K562 (cell line): ENCODE results near the gene ZNF865. TPM values are rescaled to one million over a fixed set of nuclear protein-coding genes. Genes with fewer than 3 reads are reported as not detected.

Experiments
- ARID3B ChIP-seq: fragments of 250-450 bp; sonication (Bioruptor Pico); IDR thresholded peaks from 2 replicates; pipeline ENCODE4 v1.4.0; 2020; ENCODE audit warnings: borderline replicate concordance
- CLOCK ChIP-seq: fragments of 250-450 bp; sonication (Bioruptor Pico); IDR thresholded peaks from 2 replicates; pipeline ENCODE4 v1.4.0; 2020; ENCODE audit warnings: mild to moderate bottlenecking, moderate library complexity, borderline replicate concordance
- CREB3L1 ChIP-seq: fragments of 450-650 bp; IDR thresholded peaks from 2 replicates; pipeline ENCODE4 v1.6.1; 2014; ENCODE audit warnings: low read depth, mild to moderate bottlenecking, moderate library complexity, borderline replicate concordance
- EP400 ChIP-seq: fragments of 450-650 bp; IDR thresholded peaks from 2 replicates; pipeline ENCODE4 v1.6.1; 2017; ENCODE audit warnings: antibody characterized with exemption, mild to moderate bottlenecking, moderate library complexity
- EZH2 ChIP-seq: IDR thresholded peaks from 2 replicates; pipeline ENCODE4 v1.6.1; 2012; ENCODE audit warnings: low read depth, mild to moderate bottlenecking, inconsistent platforms, low read length, borderline replicate concordance
- FOS ChIP-seq: IDR thresholded peaks from 3 replicates; pipeline ENCODE4 v1.6.1; 2011; ENCODE audit not compliant: insufficient read length; ENCODE audit errors: extremely low read depth
- FOXP1 ChIP-seq: sonication (generic); formaldehyde crosslinking; IDR thresholded peaks from 2 replicates; pipeline ENCODE4 v1.8.0; 2022; ENCODE audit warnings: mild to moderate bottlenecking, missing genetic modification reagents
- LEF1 ChIP-seq: fragments of 450-650 bp; IDR thresholded peaks from 2 replicates; pipeline ENCODE4 v1.6.1; 2016; ENCODE audit warnings: mild to moderate bottlenecking
- NCOA6 ChIP-seq: fragments of 450-650 bp; IDR thresholded peaks from 2 replicates; pipeline ENCODE4 v1.6.1; 2017; ENCODE audit warnings: mild to moderate bottlenecking
- NR1H2 ChIP-seq: sonication (generic); formaldehyde crosslinking; IDR thresholded peaks from 2 replicates; pipeline ENCODE4 v1.4.0; 2020; ENCODE audit warnings: mild to moderate bottlenecking, missing genetic modification reagents
- POLR2H ChIP-seq: IDR thresholded peaks from 2 replicates; pipeline ENCODE4 v1.6.1; 2016; ENCODE audit warnings: missing genetic modification characterization, low read depth, mild to moderate bottlenecking, control low read depth, missing compliant biosample characterization, moderate library complexity
- SMAD3 ChIP-seq: fragments of 450-650 bp; formaldehyde crosslinking; conservative IDR thresholded peaks from 2 replicates; pipeline ENCODE4 v1.4.0; 2020; ENCODE audit warnings: mild to moderate bottlenecking
- TOE1 ChIP-seq, 2 experiments: fragments of 450-650 bp in 1 of 2; sonication (generic) in 1 of 2; formaldehyde crosslinking in 1 of 2; IDR thresholded peaks; 2 replicates each; pipeline versions ENCODE4 v1.7.1 to v1.8.0; 2016 to 2022; ENCODE audit warnings: borderline replicate concordance in 2 of 2, mild to moderate bottlenecking in 2 of 2, antibody characterized with exemption in 1 of 2, inconsistent platforms in 1 of 2, low read depth in 1 of 2, missing genetic modification reagents in 1 of 2, moderate library complexity in 1 of 2
- USF1 ChIP-seq: sonication (generic); formaldehyde crosslinking; IDR thresholded peaks from 2 replicates; pipeline ENCODE4 v1.9.0; 2022; ENCODE audit warnings: mild to moderate bottlenecking, missing genetic modification reagents
- ZFPM2 ChIP-seq: fragments of 250-450 bp; sonication (Bioruptor Pico); IDR thresholded peaks from 2 replicates; pipeline ENCODE4 v1.5.1; 2022; ENCODE audit warnings: mild to moderate bottlenecking
- ZNF655 ChIP-seq: fragments of 250-450 bp; sonication (Bioruptor Pico); IDR thresholded peaks from 2 replicates; pipeline ENCODE4 v1.5.0; 2021
- polyA plus RNA-seq, 8 experiments: library from polyadenylated mRNA; depleted of rRNA in 4 of 8; stranded (reverse) in 5 of 8; unstranded in 3 of 8; fragments of >200 nt; fragmentation: Nextera tagmentation in 2 of 8; fragmentation: Illumina TruSeq in 1 of 8; extraction: Ambion mirVana in 2 of 8; extraction: Trizol in 1 of 8; gene quantifications; 2 replicates each; pipeline versions ENCODE4 v1.2.1 to v1.2.3, GENCODE V29; 2011 to 2014; ENCODE audit warnings: inconsistent platforms in 1 of 8, missing spikeins in 1 of 8
- total RNA-seq, 7 experiments: library from RNA; depleted of rRNA in 6 of 7; stranded (reverse); fragments of >200 nt in 6 of 7; fragmentation: Illumina TruSeq in 2 of 7; extraction: Trizol in 2 of 7; gene quantifications; 2 replicates each; pipeline versions ENCODE4 v1.2.1 to v1.2.3, GENCODE V29; 2011 to 2021; ENCODE audit warnings: low replicate concordance in 1 of 7
- TF ChIP-seq, protein P1 (sequence below): fragments of 200-800 bp; sonication (Bioruptor generic); IDR thresholded peaks from 2 replicates; pipeline ENCODE4 v1.6.1; 2017; ENCODE audit warnings: missing genetic modification characterization, missing compliant biosample characterization

The ZNF865 gene
- total and polyA plus RNA-seq, 9 of the 15 experiments (the other 6 are each of a cell fraction or from before 2014, with no cell fraction given), result 0.40 to 18.8 (median 1.6) TPM; not detected in 2

DNA sequence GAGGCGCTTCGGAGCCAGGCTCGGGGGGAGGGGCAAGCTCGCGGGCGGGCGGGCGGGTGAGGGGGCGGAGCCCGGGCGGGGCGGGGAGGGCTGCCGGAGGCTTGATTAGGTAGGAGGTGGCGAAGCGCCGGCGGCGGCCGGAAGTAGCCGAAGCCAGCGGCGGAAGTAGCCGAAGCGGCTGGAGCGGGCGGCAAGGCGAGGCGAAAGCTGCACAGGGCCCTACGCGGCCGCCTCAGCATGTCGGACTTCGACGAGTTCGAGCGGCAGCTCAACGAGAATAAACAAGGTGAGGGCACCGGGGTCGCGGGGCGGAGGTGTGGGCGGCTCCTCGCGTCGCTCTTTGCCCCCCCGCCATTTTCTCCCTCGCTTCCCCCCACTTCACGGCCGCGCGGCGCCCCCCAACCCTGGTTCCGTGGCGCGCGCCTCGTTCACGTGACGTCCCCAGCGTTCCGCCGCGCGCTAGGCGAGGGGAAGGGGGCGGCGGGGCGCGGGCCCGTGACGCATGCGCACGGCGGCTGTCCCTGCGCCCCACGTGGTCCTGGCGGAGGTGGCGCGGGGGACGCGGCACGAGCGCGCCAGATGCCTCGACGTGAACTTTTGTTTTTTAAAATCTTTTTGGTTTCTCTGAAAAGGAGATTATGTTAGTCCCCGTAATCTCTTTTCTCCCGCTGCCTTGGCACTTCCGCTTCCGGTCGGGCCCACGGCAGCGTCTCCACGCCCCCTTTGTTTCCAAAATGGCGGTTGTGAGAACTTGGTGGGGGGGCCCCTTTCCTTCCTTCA is 49.6 kb downstream of the ZNF865 start, which contains the start of gene U2AF2 (continued):
- TF ChIP-seq, protein P1, sequence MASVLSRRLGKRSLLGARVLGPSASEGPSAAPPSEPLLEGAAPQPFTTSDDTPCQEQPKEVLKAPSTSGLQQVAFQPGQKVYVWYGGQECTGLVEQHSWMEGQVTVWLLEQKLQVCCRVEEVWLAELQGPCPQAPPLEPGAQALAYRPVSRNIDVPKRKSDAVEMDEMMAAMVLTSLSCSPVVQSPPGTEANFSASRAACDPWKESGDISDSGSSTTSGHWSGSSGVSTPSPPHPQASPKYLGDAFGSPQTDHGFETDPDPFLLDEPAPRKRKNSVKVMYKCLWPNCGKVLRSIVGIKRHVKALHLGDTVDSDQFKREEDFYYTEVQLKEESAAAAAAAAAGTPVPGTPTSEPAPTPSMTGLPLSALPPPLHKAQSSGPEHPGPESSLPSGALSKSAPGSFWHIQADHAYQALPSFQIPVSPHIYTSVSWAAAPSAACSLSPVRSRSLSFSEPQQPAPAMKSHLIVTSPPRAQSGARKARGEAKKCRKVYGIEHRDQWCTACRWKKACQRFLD (CRISPR knock-in tag), result no peak
- TF ChIP-seq ZNF655 (CRISPR knock-in tag) (no peak), POLR2H (tag) (no peak; the same call in 1 of the 2 replicates), FOS (no peak), EZH2 (no peak), CLOCK (CRISPR knock-in tag) (no peak), FOXP1 (CRISPR knock-in tag) (peak; percentile 94), LEF1 (no peak), CREB3L1 (peak; percentile 79), USF1 (peak; percentile 88), ZFPM2 (CRISPR knock-in tag) (no peak), NR1H2 (CRISPR knock-in tag) (no peak), EP400 (peak; percentile 97), SMAD3 (CRISPR knock-in tag) (no peak), TOE1 (IDR thresholded peaks at IDR 0.05; ENCODE audit: borderline replicate concordance) (peak; percentile 60; the same call in 1 of the 2 replicates), TOE1 (CRISPR knock-in tag; IDR thresholded peaks at IDR 0.05; ENCODE audit: borderline replicate concordance, low read depth) (no peak), ARID3B (no peak), NCOA6 (no peak)
